Measurements from ENCODE around the gene CCDC71L.

The CCDC71L gene

DNA sequence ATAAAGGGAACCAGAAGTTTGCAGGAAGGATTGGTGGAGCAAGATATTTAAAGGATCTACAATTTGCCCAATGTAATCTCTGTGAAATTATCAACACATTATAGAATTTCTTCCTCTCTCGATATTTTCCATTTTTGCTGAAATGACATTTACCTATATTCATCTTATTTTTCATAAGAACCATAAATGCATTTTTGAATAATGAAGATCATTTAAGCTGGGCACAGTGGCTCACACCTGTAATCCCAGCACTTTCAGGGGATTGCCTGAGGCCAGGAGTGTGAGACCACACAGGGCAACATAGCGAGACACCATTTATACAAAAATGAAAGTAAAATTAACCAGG, 37.7 kb downstream of the CCDC71L start:
- DNase-seq: no peak

DNA sequence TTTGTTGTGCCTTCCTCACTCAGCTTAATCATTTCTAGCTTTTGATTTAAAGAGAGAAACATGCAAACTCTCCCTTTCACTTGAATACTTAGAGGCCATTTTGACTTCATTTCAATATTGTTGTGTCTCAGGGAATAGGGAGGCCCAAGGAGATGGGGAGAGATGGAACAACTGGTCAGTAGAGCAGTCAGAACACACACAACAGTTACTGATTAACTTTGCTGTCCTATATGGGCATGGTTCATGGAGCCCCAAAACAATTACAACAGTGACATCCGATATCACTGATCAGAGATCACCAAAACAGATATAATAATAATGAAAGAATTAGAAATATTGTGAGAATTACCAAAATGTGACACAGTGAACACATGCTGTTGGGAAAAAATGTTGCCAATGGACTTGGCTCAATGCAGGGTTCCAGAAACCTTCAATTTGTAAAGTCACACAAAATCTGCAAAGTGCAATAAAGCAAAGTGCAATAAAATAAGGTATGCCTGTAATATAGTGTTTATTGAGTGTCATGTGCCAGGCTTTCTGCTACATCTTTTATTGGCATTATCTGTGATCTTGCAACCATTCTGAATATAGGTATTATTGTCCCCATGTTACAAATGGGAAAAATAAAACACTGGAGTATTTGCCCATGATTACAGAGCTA, 38.2 kb downstream of the CCDC71L start:
- DNase-seq: no peak

DNA sequence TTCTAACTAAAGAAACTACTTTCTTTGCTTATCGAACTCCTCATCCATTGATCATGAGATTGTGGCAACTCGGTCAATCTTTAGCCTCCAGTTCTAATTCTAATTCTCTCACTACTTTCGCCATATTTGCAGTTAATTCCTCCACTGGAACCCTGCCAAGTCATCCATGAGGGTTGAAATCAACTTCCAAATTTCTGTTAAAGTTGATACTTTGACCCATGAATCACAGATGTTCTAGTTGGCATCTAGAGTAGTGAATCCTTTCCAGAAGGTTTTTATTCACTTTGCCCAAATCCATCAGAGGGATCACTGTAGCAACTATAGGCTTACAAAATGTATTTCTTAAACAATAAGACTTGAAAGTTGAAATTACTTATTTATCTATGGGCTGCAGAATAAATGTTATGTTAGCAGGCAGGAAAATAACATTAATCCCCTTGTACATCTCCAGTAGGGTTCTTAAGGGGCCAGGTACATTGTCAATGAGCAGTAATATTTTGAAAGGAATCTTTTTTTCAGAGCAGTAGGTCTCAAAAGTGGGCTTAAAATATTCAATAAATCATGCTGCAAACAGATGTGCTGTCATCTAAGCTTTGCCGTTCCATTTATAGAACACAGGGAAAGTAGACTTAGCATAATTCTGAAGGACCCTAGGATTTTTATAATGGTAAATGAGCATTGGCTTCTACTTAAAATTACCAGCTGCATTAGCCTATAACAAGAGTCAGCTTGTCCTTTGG, 39.4 kb downstream of the CCDC71L start:
- no peak for DNase-seq

GRCh38 chr7:106620676-106621075, 40.3 kb downstream of the CCDC71L start:
- DNase-seq: peak; percentile 65

DNA sequence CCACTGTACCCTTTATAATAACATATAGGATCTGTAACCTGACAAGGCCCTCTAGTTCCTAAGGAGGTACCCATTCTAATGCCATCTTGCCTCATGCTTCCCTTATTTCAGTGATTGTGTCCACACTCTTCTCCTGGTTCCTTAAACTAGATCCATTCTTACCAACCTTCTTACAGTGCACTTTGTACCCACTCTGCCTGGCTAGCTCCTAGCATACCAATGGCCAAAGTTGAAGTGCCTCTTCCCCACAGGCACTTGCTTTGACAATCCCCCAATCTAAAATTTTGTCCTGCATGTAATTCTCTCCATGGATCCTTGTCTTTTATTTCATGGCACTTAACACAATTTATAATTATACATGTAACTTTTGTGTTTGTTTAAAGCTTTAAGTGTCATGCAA, 40.9 kb downstream of the CCDC71L start:
- DNase-seq: no peak

- no peak for DNase-seq
These were observed 41.7 kb downstream of the CCDC71L start for GRCh38 chr7:106619213-106619612.

DNA sequence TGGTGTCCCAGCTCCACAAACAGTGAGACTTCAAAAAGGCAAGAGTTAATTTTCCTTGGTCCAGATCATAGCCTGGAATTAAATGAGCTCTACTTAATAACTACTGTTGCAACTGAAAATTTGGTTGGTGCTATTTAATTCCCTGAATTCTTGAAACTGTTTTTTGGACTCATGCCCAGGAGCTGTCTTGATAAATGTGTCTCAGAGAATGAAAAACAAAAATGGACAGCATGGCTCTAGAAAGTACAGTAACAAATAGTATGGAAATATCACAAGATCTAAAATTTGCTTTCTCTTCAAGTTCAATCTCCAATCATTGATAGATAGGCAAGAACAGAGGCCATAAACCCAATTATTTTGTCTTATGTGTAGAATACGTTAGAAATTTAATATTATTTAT, 42.5 kb downstream of the CCDC71L start:
- DNase-seq: peak; percentile 85

DNA sequence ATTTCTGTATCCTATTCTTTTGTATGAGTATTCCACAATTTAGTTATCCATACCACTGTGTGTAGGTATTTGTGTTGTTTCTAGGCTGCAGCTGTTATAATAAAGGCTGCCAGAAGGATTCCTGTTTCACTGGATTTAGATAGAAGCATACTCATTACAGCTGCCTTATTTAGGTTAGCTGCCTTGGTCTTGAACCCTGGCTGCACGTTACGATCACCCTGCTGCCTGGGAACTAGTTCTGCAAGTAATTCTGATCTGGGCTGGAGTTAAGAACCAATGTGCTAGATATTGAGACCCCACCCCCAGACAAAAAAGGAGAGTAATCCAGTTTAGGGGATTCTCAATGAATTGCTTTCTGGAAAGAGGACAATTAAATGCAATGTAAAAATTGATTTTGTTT, 43.1 kb downstream of the CCDC71L start:
- DNase-seq: no peak

- DNase-seq: no peak
These were observed 44.3 kb downstream of the CCDC71L start for GRCh38 chr7:106616708-106617051.

DNA sequence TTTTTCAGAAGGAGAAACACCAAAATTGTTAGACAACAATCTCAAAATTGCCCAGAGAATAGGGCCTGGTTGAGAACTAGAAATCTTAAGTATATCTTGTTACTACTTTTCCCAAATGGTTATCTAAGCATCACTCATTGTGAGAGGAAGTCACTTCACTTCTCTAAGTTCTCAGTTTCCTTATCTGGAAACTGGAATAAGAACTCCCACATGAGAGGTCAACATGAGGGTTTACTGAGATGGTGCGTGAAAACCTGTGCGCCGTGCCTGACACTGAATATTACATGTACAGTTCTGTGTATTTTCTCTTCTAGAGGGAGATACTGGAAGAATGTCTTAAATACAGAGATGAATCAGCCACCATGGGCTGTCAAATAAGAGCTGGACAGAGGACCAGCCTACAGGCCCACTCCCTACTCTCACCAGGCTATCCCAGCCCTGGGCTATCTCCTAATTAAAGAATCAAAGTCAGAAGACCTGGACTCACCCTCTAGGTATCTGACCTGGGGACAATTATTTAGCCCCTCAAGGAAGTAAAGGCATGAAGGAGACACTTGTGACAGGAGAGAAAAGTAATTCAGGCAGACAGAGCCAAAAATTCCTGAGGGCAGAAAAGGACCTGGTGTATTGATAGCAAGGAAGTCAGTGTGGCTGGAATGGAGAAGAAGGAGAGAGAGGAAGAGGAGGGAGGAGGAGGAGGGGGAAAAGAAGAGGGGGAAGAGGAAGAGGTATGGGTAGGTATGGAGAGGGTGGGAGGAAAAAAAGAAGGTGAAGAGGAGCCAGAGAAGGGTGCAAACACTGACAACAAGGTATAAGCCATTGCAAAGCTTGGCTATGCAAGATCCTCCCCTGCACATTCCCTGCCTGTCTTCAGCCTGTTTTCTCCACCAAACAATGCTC, 44.9 kb downstream of the CCDC71L start:
- DNase-seq: no peak

DNA sequence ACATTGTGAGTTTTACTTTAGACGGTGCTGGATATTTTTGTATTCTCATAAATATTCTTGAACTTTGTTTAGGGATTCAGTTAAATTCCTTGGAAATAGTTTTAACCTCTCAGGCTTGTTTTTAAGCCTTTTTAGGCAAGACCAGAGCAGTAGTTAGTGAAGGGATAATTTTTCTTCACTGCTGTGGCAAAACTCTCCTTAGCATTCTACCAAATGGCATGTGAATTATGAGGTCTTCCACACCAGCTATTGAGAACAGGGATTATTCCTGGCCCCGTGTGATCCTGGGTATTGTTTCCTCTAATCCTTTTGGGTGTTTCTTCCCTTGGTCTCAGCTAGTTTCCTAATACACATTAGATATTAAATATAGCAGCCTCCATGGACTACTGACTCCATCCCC, 46.2 kb downstream of the CCDC71L start:
- DNase-seq: no peak

DNA sequence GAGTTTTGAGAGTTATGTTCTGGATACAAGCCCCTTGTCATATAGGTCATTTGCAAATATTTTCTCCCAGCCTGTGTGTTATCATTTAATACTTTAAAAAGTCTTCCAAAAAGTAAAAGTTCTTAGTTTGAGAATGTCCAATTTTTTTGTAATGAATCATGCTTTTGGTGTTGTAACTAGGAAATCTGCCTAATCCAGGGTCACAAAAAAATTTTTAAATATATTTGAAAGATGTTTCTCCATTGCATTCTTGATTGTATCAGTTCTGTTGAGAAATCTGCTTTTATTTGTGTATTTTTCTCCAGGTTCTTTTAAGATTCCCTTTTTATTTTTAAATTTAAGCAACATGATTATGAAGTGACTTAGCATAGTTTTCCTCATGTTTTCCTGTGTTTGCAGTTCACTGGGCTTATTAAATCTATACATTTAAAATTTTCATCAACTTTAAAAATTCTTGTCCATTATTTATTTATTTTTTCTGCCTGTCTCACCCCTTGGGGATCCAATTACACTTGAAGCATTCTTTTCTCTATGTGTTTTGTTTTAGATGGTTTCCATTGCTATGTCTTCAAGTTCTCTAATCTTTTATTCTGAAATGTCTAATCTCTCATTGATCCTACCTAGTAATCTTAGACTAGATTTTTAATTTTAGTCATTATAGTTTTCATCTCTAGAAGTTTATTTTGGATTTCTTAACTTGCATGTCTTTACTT, 47.0 kb downstream of the CCDC71L start:
- DNase-seq: peak; percentile 53

GRCh38 chr7:106613279-106613678, 47.7 kb downstream of the CCDC71L start:
- no peak for DNase-seq

DNA sequence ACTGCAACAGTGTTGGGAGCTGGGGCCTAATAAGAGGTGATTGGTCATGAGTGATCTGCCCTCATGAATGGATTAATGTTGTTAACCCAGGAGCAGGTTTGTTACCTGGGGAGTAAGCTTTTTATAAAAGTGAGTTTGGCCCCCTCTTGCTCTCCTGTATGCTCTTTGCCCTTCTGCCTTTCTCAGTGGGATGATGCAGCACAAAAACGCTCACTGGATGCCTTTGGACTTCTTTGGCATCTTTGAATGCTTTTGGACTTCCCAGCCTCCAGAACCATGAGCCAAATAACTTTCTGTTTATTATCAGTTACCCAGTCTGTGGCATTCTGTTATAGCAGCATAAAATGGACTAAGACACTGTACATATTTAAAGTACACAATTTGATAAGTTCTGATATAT, 48.5 kb downstream of the CCDC71L start:
- no peak for DNase-seq

GRCh38 chr7:106611911-106612310, 49.0 kb downstream of the CCDC71L start:
- DNase-seq: no peak

DNA sequence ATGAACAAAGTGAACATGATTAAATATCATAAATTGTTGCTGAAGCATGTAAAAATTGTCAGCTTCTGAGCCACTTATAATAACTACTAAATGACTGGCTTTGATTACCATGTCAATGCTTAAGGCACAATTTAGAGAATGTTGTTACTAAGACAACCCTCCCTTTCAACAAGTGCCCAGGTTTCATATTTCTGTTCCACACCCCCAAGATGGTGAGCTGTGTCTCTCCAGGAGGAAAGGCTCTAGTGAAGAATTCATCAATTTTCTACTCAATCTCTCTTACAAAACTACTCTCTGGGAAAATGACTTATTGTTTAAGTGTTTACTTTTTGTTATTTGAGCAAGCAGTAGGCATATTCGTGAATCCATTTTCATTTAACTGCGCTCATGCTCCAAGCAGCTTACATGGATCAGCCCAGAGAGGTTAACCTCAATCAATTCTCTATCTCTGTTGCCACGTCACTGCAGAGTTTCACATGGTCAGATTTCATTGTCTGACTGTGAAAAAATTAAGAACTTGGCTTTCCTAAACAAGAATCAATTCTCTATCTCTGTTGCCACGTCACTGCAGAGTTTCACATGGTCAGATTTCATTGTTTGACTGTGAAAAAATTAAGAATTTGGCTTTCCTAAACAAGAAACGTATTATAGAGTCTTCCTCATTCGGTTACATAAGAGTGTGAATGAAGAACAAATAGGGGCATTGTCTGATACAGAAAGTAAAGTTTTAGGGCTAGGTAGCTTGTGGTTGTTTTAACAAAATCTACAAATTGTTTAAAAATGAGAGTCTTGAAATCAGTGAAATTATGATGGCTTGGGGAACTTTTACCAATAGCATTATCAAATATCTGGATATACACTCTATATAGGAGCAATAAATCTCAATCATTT, 49.7 kb downstream of the CCDC71L start:
- no peak for DNase-seq

- DNase-seq: peak; percentile 88
These were observed 51.5 kb downstream of the CCDC71L start for GRCh38 chr7:106609416-106609815.

DNA sequence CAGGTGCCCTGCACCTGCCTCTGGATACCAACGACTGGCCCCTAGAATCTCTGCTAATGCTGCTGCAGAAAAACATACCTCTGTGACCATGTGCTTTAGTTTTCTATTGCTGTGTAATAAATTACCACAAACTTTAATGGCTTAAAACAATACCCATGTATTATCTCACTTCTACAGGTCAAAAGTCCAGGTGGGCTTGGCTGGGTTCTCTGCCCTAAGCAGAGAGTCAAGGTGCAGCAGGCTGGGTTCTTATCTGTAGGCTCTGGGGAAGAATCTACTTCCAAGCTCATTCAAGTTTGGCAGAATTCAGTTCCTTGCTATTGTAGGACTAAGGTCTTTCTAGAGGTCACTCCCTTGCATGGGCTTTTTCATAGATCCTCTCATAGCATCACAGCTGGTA, 52.3 kb downstream of the CCDC71L start:
- no peak for DNase-seq
